Lung (tissue), 12 donors: ENCODE measurements around the gene PPP2R3B. TPM values are rescaled to one million over a fixed set of nuclear protein-coding genes. Genes with fewer than 3 reads are reported as not detected.

Source experiments
- ATAC-seq: fragments of 200-7000 bp; cut with Tn5 transposase; one replicate; pipeline ENCODE4 v1.9.1; 2020; ENCODE audit warnings: moderate number of reproducible peaks; ENCODE audit not compliant: insufficient read depth, low FRiP score
- DNase-seq, 3 donors: peaks; one replicate each; pipeline ENCODE4 v3.0.0-alpha.2; 2013 to 2017
- H3K27ac ChIP-seq, 2 donors: one replicate each; pipeline ENCODE4 v1.5.1; 2013; ENCODE audit warnings: mild to moderate bottlenecking in 2 of 2, moderate library complexity in 2 of 2, control low read depth in 1 of 2, inconsistent platforms in 1 of 2, low read depth in 1 of 2, low read length in 1 of 2
- H3K27me3 ChIP-seq, 3 donors: one replicate each; pipeline ENCODE4 v1.5.1; 2013; ENCODE audit warnings: low read length in 2 of 3; ENCODE audit not compliant: control insufficient read depth in 3 of 3, insufficient read depth in 3 of 3
- H3K36me3 ChIP-seq, 4 donors: one replicate each; pipeline ENCODE4 v1.5.1; 2013; ENCODE audit warnings: low read length in 4 of 4, mild to moderate bottlenecking in 1 of 4, moderate library complexity in 1 of 4; ENCODE audit not compliant: control insufficient read depth in 4 of 4, insufficient read depth in 4 of 4
- H3K4me1 ChIP-seq, 5 donors: one replicate each; pipeline ENCODE4 v1.5.1; 2013; ENCODE audit warnings: low read length in 5 of 5, mild to moderate bottlenecking in 2 of 5, moderate library complexity in 1 of 5; ENCODE audit not compliant: control insufficient read depth in 5 of 5, insufficient read depth in 5 of 5
- H3K4me3 ChIP-seq: one replicate; pipeline ENCODE4 v1.5.1; 2013; ENCODE audit warnings: mild to moderate bottlenecking, control low read depth, moderate library complexity
- H3K9ac ChIP-seq, 2 donors: one replicate each; pipeline ENCODE4 v1.5.1; 2013; ENCODE audit warnings: low read length in 2 of 2, control low read depth in 1 of 2; ENCODE audit not compliant: insufficient read depth in 1 of 2
- H3K9me3 ChIP-seq, 4 donors: one replicate each; pipeline ENCODE4 v1.5.1; 2013; ENCODE audit warnings: low read length in 3 of 4, mild to moderate bottlenecking in 1 of 4, moderate library complexity in 1 of 4; ENCODE audit not compliant: control insufficient read depth in 4 of 4, insufficient read depth in 3 of 4
- CTCF ChIP-seq: IDR thresholded peaks from 2 replicates; pipeline ENCODE4 v1.5.1; 2012; ENCODE audit warnings: mild to moderate bottlenecking; ENCODE audit errors: control extremely low read depth, extremely low read depth
- WGBS, 2 donors: extraction: QIAGEN DNeasy Blood & Tissue Kit; methylation state at CpG; one replicate each; pipeline ENCODE4 v1.1.7; 2013; 5-methylcytosine and 5-hydroxymethylcytosine counted together
- polyA plus RNA-seq, 2 donors: library from polyadenylated mRNA; stranded (reverse); fragments of 200-250 nt; gene quantifications; one replicate each; pipeline ENCODE4 v1.2.1, GENCODE V29; 2013
- total RNA-seq, 2 donors: library from RNA; depleted of rRNA in 1 of 2; stranded (reverse); fragments of >200 nt in 1 of 2; gene quantifications; one replicate each; pipeline ENCODE4 v1.2.1, GENCODE V29; 2014 to 2021
- donor health status: control.
- donor health status: control.
- donor health status: Bipolar disorder and iron deficiency.
- donor health status: healthy.
- donor health status: DM: yes; HTN: yes; CAD: no.

The PPP2R3B gene
- total and polyA plus RNA-seq, 4 donors = 7.8 to 21.0 (median 15.6) TPM

- no peak overlapping the region for H3K9ac ChIP-seq
- TF ChIP-seq CTCF = no peak
- H3K4me3 ChIP-seq = no peak overlapping the region
- no peak for DNase-seq
- peaks cover 35 to 67% (median 51%) of the 10 kb centered on the region in 4 donors for H3K36me3 ChIP-seq
- H3K27me3 ChIP-seq = no peaks in the 10 kb centered on the region
- no peaks in the 10 kb centered on the region for H3K4me1 ChIP-seq
- no peak overlapping the region for H3K27ac ChIP-seq
- peak; percentile 16 for ATAC-seq
- H3K9me3 ChIP-seq = no peaks in the 10 kb centered on the region
- WGBS, 2 donors = 96 to 97% methylated on average over 69 of the region's 69 CpGs
Observed at GRCh38 chrX:311156-312129, 75.3 kb downstream of the PPP2R3B start.

- no peak overlapping the region for H3K27ac ChIP-seq
- peaks cover 0 to 3% (median 1%) of the 10 kb centered on the region in 4 donors for H3K9me3 ChIP-seq
- H3K9ac ChIP-seq = no peak overlapping the region
- DNase-seq (no peak), ATAC-seq (no peak)
- H3K36me3 ChIP-seq = peaks cover 43 to 67% (median 55%) of the 10 kb centered on the region in 4 donors
- H3K27me3 ChIP-seq = no peaks in the 10 kb centered on the region
- TF ChIP-seq CTCF = no peak
- no peaks in the 10 kb centered on the region for H3K4me1 ChIP-seq
- no peak overlapping the region for H3K4me3 ChIP-seq
- WGBS, 2 donors = 88 to 94% methylated on average over 25 of the region's 25 CpGs
Observed at GRCh38 chrX:310621-311155, 76.0 kb downstream of the PPP2R3B start.

- Histone ChIP-seq H3K9ac (no peak overlapping the region), H3K27me3 (no peaks in the 10 kb centered on the region), H3K4me3 (no peak overlapping the region), H3K36me3 (peaks cover 40 to 63% (median 52%) of the 10 kb centered on the region in 4 donors), H3K9me3 (peaks cover 0 to 3% (median 1%) of the 10 kb centered on the region in 4 donors), H3K4me1 (no peaks in the 10 kb centered on the region), H3K27ac (no peak overlapping the region)
- ATAC-seq = no peak
- DNase-seq = no peak
- WGBS, 2 donors = 94 to 96% methylated on average over 30 of the region's 30 CpGs
- TF ChIP-seq CTCF = no peak
Observed at GRCh38 chrX:308821-309520, 77.7 kb downstream of the PPP2R3B start.
